HS-27A (cell line): ENCODE measurements around the gene USP15.

Experiments
- DNase-seq: peaks from one replicate; pipeline ENCODE4 v3.0.0-alpha.2; 2012; ENCODE audit warnings: low read depth, missing footprints

The USP15 gene

DNA sequence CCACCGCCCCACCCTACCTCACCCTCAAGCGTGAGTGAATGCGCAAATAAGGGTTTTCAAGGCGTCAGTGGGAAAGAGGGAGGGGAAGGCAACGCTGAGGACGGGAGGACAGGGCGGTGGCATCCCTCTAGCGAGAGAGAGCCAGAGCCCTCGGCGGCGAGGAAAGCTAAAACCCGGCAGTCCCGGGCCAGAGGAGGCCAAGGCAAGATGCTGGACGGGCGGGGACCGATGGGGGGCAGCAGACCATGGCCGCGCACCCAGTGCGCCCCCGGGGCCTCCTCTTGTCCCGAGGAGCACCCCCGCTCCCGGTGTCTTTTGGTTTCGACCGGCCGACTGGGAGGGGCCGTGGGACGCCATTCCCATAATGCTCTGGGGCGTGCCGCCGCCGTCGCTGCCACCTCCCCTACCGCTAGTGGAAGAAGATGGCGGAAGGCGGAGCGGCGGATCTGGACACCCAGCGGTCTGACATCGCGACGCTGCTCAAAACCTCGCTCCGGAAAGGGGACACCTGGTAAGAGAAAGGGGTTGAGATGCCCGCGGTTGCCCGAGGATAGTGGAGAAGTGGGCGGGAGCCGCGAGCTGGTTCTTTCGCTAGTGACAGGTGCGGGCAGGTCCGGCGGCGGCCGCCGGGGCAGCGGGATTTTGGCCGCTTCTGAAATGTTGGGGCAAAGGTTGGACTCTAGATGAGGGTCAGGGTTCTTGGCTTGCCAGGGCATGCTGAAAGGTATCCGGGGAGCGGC, at the start of gene USP15:
USP15 (plus strand) TSS at position 412 of the 740 bp plus-strand sequence; CDS start at position 423, 11 bp downstream.
- peak; percentile 86 for DNase-seq

DNA sequence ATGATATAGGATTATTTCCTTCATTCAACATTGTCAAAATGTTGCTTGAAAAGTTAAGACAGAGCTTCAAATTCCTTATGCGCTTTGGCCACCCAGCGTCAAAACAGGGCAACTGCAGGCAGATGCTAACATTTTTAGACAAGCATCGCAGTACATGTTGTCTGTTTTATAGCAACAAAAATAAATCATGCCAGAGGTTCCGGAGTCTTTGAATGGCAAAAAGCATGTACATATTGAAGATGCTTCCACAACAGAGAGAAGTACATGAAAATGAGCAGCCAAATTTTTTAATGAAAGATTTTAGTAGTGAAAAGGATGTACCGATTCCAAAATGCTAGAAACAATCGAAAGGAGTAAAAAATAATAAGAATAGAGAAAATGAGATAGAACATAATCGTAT, 49.8 kb upstream of the USP15 start:
- no peak for DNase-seq

DNA sequence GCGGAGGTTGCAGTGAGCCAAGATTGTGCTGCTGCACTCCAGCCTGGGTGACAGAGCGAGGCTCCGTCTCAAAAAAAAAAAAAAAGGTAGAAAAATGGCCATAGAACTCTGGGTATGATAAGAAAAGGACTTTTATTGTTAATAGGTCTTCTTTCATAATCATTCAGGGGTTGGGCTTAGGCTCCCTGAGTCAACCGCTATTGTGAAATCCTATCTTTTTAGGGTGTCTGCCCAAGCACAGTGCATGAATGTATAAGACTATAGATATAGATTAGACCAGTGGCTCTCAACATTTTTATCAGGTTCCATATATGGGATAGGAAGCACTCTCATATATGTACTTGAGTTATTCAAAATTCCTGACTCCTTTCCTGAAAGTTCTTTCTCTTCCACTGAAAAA, 48.7 kb upstream of the USP15 start:
- no peak for DNase-seq

DNA sequence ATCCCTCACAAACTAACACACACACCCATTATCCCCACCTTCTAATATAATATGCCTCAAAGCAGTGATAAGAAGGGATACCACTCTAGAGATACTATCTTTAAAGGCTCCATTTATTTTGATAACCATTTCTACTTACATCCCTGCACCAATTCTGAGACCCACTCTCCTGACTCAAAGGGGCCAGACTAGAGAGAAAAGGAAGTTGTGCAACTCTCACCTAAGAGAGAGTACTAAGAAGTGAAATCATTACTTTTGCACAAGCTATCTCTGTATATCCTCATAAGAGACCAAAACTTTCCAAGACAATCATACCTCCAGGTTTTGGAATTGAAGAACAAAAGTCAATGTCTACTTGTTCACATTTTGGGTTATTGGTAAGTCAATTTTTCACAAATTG, 45.4 kb upstream of the USP15 start:
- DNase-seq: no peak

DNA sequence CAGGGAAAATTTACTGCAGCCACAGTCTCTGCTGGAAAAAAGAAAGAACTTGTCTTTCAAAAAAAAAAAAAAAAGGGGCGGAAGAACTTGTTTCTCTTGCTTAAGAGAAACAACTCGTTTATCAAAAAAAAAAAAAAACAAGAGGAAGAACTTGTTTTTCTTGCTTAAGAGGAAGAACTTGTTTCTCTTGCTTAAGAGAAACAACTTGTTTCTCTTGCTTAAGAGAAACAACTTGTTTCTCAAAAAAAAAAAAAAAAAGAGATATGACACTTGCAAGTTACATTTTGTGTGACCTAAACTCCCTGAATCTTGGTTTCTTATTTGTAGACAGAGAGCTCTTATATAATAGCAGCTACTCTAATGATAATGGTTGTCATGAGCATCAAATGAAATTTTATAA, 44.7 kb upstream of the USP15 start:
- no peak for DNase-seq

DNA sequence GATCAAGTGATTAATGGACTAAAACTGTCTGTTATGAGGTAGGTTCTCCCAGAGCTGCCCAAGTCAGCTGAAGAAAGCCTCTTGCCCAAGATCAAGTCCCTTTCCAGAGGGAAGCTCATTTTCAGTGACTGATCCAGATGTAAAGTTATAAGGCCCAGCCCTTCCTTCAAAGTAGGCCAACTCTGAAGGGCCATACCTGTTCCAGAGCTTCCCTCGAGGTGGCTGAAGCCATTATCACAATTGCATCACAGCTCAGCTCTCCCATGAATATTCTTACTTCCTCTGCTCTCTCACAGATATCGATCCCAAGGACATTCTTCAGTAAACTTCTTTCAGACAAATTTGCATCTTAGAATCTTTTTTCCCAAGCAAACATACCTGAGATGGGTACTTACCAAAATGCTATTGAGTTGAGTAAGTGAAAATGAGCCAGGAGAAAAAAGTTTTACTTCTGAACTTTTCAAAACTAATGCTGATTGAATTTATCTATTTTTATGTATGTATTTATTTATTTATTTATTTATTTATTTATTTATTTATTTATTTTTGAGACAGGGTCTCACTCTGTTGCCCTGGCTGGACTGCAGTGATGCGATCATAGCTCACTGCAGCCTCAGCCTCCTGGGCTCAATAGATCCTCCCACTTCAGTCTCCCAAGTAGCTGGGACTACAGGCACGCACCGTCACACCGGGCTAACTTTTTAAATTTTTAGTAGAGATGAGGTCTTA, 42.6 kb upstream of the USP15 start:
- no peak for DNase-seq

DNA sequence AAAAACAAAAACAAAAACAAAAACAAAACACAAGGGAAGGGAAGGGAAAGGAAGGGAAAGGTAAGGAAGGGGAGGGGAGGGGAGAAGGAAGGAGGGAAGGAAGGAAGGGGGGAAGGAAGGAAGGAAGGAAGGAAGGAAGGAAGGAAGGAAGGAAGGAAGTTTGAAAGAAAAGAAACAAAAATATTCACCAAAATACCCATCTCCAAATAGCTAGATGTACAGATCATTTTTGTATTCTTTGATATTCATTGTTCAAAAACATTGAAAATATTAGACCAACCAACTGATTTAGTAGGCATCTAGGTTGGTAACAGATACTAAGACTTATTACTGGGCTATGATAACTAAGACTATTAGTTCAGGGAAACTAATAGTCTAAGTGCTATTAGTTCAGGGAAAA, 39.1 kb upstream of the USP15 start:
- no peak for DNase-seq

DNA sequence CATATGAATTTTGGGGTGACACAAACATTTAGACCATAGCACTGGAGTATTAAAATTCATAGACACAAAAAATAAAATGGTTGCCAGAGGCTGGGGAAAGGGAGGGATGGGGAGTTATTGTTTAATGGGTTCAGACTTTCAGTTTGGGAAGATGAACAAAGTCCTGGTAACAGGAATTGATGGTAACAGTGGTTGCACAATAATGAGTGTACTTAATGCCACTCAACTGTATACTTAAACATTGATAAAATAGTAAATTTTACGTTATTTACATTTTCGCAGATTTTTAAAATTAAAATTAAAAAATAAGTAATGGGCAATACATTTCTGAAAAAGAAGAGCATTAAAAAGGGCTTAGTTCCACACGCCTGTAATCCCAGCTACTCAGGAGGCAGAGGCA, 35.6 kb upstream of the USP15 start:
- DNase-seq: no peak

DNA sequence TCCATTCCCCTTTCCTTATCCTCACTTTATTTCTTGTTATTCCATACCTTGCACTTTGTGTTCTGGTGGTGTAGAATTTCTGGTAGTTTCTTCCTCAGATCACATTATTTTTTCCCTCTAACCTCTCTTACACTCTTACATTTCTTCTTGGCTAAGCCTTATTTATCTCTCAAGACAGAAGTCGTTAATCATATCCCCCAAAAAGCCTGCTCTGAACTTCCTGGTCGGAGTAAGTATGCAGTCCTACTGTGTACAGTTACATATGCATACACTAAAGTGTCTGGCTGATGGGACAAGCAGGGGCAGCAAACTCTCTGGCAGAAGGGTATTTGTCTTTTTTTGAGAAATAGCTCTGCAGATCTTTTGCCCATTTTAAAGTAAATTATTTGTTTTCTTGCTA, 33.1 kb upstream of the USP15 start:
- no peak for DNase-seq

DNA sequence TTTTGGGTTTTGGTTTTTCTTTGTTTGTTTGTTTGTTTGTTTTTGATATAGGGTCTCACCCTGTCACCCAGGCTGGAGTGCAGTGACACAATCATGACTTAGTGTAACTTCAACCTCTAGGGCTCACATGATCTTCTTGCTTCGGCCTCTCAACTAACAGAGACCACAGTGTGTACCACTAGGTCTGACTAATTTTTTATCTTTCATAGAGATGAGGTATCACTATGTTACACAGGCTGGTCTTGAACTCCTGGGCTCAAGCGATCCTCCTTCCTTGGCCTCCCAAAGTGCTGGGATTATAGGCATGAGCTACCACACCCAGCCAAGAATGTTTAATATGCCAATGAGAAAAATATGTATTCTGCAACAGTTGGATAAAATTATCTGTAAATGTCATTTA, 29.6 kb upstream of the USP15 start:
- no peak for DNase-seq

DNA sequence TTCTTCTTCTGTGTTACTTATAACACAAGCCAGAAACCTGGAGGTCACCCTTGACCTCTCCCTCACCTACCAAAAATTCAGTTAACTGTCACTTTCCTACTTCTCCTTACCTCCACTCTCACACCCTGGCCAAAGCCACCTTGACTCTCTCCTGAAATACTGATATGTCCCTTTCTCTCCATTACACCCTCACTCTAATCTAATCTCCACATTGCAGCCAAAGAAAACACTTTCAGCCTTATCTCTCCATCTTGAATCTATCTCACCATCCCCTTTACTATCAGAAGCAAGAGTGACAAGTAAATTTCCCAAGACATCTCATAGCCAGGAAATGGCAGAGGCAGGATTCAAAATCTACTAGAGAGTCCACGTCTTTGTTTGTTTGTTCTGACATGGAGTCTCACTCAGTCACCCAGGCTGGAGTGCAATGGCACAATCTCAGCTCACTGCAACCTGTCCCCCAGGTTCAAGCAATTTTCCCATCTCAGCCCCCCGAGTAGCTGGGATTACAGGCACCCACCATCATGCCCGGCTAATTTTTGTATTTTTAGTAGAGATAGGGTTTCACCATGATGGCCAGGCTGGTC, 28.0 kb upstream of the USP15 start:
- no peak for DNase-seq

DNA sequence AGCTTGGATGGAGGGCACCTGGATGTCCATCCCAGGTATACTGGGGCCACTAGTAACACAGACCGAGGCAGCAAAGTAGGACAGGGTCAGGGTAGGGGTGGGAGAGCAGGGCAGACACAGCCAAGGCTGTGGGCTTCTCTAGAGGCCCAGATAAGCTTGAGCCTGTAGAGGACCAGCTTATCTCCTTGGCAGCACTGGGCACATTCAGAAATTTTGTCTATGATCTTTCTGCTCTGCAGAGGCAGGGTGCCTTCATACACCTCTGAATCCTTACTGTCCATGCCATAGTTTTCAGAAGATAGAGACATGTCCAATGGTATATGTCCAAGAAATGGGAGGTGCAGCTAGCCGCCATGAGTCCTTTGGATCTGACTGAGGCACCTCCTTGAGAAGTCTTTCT, 26.4 kb upstream of the USP15 start:
- no peak for DNase-seq

DNA sequence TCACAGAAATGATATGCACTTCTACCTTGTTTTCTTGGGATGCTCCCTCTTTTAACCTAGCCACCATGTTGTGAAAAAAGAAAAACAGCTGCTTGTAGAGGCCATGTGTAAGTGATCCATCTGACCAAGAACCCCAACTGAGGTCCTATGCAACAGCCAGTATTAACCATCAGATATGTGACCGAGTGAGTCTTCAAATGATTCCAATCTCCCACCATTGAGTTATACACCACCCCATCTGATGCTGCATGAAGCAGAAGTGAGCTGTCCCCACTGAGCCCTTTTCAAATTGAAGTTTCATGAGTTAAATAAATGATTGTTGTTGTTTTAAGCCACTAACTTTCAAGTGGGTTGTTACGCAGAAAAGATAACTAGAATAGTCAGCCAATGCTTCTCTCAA, 20.6 kb upstream of the USP15 start:
- DNase-seq: no peak

DNA sequence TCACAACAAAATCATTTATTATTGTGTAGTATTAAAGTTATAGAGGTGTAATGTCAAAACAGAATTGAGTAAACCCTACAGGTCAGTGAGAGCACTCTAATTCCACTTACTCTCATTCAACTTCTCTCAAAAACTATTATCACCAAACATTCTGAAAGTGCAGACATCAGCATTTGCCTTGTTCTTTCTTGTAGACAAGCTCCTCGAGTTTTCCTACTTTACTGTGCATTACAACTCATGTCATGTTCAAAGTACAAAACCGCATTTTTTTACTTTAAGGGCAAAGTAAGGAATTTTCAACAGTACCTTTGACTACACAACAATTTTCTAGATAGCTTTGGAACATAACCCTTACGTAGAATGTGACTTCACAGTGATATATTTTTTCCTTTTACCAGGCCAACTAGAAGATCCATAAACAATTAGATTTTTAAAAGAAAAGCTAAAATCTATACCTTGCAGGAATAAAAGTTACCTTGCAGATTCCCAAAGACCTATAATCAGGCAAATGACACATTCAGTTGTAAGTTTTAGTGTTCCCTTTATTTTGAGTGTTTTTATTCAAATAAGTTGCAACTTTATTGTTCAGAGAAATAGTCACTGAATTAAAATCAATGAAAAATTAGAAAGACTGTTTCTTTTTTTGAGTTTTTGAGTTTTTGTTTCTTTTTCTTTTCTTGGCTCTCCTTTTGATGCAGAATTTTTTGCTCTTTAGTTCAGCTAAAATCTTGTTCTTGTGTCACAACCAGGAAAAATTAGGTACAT, 12.7 kb upstream of the USP15 start:
- DNase-seq: no peak

DNA sequence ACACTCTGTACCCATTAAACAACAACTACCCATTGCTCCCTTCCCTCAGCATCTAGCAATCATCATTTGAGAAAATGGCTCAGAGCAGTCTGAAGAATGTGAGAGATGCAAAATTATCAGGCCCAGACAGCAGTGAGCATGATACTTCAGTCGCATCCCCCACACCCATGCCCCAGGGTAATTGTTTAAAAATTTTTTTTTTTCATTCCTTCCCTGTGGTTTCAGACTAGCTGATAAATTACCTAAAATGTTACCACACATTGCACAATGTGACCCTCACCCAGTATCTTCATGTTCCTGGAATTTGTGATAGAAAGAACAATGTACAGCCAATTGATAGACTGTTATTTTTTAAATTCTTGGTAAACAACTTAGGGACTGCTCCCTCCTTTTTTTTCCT, 11.3 kb upstream of the USP15 start:
- DNase-seq: no peak

DNA sequence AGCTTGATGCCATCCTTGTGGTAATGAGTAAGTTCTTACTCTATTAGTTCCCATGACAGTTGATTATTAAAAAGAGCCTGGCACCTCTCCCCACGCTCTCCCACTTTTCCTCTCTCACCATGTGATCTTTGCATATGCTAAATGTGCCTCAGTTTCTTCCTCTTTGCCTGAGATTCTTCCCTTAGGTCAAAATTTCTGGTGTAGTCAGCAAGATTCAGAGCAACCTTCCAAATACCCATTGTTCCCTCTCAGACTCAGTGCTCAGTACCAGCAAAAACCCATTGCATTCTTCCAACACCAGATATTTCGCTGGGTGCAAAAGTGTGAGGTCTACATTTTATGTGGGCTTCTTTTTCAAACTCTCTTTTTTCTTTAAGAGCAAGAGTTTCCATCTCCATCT, 10.8 kb upstream of the USP15 start:
- DNase-seq: no peak

DNA sequence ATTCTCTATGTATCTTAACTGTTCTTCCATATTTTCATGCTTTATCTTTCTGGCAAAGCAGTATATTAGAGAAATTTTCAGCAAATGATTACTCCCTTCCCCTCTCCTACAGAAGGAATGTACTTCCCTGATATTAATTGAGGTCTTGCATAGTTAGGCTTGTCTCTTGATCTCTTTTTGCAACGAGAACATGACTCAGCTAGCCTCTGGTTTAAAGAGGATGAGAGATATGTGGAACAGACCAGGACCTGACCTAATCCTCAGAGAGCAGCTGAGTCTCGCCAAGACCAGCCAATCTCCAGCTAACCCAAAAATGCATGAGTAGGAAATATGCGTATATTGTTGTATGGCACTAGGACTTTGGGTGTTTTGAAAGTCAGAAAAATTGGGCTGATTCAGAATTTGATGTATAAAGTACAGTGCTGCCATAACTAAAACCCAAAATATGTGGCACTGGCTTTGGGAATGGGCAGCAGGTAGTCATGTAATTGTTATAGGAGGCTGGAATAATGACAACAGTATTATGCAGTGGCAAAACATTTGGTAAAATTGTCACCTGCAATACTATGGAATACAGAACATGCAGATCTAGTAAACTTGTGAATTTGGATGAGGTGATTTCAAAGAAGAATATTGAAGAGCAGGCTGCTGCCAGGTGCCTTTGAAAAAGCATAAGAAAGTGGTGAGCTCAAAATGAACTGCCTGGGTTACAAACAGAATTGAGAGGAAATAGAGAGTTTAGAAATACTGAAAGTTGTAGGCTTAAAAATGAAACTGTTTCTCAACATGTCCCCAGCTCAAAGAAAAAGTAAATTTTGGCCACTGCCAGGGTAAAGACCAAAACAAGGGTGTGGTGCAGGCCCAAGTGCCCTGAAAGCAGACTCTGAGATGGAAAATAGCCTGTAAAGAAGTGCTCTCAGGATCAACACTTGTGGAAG, 9.3 kb upstream of the USP15 start:
- no peak for DNase-seq

DNA sequence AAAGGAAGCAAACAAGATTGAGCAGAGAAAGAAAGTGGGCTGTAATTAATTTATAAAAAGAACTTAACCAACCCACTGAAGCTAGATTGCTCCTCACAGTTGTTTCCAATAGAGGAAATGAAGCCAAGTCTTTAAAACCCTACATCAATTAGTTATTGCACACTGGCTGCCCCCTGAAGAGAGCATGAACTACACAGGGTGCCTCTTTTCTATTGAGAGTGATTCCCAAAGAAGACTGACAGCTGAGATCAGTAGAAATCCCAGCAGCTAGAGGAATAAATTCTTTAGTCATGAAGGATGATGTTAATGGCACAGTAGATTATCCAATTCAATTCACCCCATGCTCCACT, 8.6 kb upstream of the USP15 start:
- no peak for DNase-seq

DNA sequence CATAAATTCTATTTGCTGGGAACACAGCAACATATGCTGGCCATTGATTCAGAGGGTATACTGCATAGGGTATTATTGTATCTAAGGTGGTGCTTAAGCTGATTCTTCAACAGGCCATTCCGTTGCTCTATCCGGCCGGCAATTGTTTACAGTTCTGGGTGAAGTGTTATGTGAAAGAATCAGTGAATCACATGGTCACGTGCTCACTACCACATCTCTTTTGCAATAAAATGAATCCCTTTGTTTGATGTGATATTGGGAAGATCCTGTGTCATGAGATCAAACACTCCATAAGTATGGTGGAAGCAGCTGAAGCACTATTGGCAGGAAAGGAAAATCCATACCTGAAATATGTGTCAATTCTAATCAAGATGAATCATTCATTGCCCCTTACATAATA, 7.6 kb upstream of the USP15 start:
- DNase-seq: no peak

DNA sequence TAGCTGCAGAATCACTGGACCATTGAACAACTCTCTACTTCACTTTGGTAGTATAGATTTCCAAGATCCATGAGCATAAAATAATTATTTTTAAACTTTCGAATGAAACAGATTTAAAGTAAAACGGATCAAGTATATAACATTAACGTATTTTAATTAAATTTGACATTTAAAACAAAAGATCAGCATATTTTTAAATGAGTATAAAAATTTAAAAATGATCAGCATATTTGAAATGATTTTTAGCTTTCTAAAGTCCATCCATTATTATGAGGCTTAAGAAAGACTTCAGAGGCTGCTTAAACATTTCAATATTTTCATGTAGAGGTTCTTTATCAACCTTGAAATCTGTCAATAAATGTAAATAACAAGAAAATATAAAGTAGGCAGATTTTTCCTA, 5.2 kb upstream of the USP15 start:
- DNase-seq: no peak

DNA sequence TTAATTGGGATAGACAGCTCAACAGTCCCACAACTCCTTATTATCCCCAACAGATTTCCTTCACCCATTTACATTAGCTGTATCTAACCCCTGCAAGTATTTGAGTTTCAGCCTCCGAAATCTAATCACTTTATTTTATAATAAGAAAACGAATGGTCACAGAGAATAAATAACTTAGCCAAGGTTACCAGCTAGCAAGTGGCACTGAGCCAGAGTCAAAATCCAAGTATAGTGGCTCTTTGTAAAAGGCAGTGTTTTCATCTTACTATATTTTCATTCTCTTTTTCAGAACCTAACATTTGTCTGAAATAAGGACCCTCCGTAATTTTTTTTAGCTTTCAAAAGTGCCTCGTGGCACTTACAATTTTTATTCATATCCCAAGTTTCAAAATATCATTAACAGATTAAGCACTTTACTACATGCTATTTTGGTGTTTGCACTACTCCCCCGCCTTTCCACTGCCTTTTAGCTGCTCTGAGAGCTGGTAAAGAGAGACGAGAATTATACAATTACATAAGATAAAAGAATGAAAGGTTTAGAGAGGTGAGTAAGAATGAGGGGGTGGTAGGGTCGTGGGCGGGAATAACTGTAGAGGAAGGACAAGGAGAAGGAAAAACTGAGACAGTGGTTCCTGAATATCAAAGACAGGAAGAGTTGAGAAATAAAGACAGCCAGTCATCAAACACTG, 3.7 kb upstream of the USP15 start:
- no peak for DNase-seq
